GM06990 (cell line): ENCODE results near the gene IGFBP5.

Experiments used
- DNase-seq: peaks from one replicate; pipeline ENCODE4 v3.0.0-alpha.2; 2011; ENCODE audit not compliant: insufficient read length; ENCODE audit errors: extremely low read depth
- H3K27me3 ChIP-seq: replicated peaks from 2 replicates; pipeline ENCODE4 v1.6.0; 2011; ENCODE audit warnings: low read length; ENCODE audit not compliant: control insufficient read depth, insufficient read depth
- H3K36me3 ChIP-seq: 2 replicates; pipeline ENCODE4 v1.5.1; 2011; ENCODE audit warnings: low read length; ENCODE audit not compliant: control insufficient read depth, insufficient read depth
- H3K4me3 ChIP-seq: replicated peaks from 2 replicates; pipeline ENCODE4 v1.5.1; 2011; ENCODE audit warnings: low read depth, mild to moderate bottlenecking, control low read depth, low read length
- TF ChIP-seq, protein P1 (sequence below): IDR thresholded peaks from 2 replicates; pipeline ENCODE4 v1.5.1; 2011; ENCODE audit warnings: low read length, control low read depth, mild to moderate bottlenecking, inconsistent platforms; ENCODE audit not compliant: insufficient read depth, poor library complexity, severe bottlenecking

Gene IGFBP5

GRCh38 chr2:216653931-216654365, 41.4 kb downstream of the IGFBP5 start:
- no peak for DNase-seq
- no peaks in the 10 kb centered on the region for H3K36me3 ChIP-seq
- TF ChIP-seq, protein P1, sequence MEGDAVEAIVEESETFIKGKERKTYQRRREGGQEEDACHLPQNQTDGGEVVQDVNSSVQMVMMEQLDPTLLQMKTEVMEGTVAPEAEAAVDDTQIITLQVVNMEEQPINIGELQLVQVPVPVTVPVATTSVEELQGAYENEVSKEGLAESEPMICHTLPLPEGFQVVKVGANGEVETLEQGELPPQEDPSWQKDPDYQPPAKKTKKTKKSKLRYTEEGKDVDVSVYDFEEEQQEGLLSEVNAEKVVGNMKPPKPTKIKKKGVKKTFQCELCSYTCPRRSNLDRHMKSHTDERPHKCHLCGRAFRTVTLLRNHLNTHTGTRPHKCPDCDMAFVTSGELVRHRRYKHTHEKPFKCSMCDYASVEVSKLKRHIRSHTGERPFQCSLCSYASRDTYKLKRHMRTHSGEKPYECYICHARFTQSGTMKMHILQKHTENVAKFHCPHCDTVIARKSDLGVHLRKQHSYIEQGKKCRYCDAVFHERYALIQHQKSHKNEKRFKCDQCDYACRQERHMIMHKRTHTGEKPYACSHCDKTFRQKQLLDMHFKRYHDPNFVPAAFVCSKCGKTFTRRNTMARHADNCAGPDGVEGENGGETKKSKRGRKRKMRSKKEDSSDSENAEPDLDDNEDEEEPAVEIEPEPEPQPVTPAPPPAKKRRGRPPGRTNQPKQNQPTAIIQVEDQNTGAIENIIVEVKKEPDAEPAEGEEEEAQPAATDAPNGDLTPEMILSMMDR = no peak
- H3K27me3 ChIP-seq = no peaks in the 10 kb centered on the region; the same call in none of the 2 replicates
- H3K4me3 ChIP-seq = no peak overlapping the region

DNA sequence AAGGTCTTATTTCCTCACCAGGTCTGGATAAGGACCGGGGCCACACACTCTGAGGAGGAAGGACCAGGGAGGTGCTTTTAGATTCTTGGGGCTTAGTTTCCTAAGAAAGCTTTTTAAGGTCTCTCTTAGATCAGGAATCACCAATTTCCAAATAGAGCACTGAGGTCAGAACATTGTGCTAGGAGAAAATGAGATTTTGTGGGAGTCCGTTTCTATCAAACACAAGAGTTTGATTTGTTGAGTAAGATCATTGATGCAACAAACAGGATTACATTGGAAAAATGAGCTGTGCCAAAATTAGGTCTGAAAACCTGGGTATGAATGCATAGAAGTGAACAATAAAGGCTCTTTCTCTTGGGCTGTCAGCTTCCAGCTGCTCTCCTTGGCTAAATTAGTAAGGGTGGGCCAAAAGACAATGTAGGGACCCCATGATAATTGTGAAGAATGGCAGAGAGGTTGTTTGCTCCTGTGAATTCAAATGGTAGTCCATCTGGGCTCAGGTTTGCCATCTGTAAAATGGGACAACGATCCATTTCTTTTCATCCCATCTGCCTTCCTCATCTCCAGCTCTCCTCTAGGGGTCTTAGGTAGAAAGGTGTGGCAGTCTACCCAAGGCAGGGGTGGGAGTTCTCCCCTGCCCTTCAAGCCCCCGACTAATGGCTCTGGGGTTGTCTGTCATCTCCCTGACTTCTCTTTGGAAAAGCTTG, 42.1 kb downstream of the IGFBP5 start:
- H3K27me3 ChIP-seq = no peaks in the 10 kb centered on the region; the same call in none of the 2 replicates
- no peak for DNase-seq
- H3K4me3 ChIP-seq = no peak overlapping the region
- TF ChIP-seq, protein P1 = no peak
- H3K36me3 ChIP-seq = no peaks in the 10 kb centered on the region

- TF ChIP-seq, protein P1 = no peak
- H3K36me3 ChIP-seq = no peaks in the 10 kb centered on the region
Measured at GRCh38 chr2:216652566-216652965, 42.8 kb downstream of the IGFBP5 start.

GRCh38 chr2:216651351-216651881, 43.9 kb downstream of the IGFBP5 start:
- DNase-seq = no peak
- Histone ChIP-seq H3K27me3 (no peaks in the 10 kb centered on the region; the same call in 1 of the 2 replicates), H3K4me3 (no peak overlapping the region), H3K36me3 (no peaks in the 10 kb centered on the region)
- TF ChIP-seq, protein P1 = no peak

More at GRCh38 chr2:216652566-216652965, 42.8 kb downstream of the IGFBP5 start:
- DNase-seq = no peak
- Histone ChIP-seq H3K4me3 (no peak overlapping the region), H3K27me3 (no peaks in the 10 kb centered on the region; the same call in none of the 2 replicates)

GRCh38 chr2:216650626-216651257, 44.6 kb downstream of the IGFBP5 start:
- no peak for DNase-seq
- Histone ChIP-seq H3K4me3 (no peak overlapping the region), H3K36me3 (no peaks in the 10 kb centered on the region), H3K27me3 (no peaks in the 10 kb centered on the region; the same call in 1 of the 2 replicates)
- TF ChIP-seq, protein P1 = no peak
